ENCODE measurements around the gene THADA. TPM values are rescaled to one million over a fixed set of nuclear protein-coding genes. Genes with fewer than 3 reads are reported as not detected.
"Not testable (repeated sequence)": the region's sequence is repeated elsewhere in the genome, so short reads cannot be mapped to it uniquely, and the experiment has no call there.

The THADA gene
- total RNA-seq, 4 donors from 2014 or later, result 26.2 to 58.3 (median 29.7) TPM

DNA sequence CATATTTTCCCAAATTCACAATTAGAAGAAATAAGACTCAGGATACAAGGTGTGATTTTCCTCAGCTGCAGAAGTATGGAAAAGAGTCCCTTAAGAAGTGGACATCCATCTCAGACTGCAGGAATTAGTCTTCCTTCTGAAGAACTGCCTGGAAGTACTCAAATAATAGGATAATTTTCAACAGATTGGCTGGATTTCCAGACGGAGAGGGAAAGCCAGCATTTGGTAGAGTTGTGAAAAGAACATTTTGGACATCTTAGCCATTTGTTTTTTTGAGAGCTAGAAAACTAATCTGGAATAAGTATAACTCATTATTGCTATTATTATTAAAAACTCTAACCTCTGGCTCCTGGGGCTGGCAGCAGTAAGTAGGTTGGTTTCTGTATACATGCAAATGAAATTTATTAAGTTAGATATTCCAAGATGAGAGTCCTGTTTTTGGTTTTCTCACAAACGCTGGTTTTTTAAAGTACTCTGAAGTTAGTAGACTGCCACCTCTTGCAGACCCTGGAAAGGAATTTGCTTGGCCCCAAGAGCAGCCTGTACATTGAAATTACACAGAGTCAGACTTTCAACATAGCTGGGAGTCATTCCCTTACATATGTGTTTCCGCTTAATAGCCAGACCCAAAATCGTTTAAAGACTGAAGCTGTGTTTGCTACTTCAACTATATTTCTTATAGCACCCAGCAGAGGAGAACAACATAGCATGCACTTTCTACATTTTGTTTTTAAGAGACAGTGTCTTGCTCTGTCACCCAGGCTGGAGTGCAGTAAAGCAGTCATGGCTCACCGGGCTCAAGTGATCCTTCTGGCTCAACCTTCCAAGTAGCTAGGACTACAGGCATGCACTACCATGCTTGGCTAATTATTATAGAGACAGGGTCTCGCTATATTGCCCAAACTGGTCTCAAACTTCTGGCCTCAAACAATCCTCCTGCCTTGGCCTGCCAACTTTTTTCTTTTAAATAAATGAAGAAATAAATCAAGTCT lies 142.4 kb downstream of the THADA start:
- H3K36me3 ChIP-seq, result no peaks in the 10 kb centered on the region
- TF ChIP-seq, protein P1, sequence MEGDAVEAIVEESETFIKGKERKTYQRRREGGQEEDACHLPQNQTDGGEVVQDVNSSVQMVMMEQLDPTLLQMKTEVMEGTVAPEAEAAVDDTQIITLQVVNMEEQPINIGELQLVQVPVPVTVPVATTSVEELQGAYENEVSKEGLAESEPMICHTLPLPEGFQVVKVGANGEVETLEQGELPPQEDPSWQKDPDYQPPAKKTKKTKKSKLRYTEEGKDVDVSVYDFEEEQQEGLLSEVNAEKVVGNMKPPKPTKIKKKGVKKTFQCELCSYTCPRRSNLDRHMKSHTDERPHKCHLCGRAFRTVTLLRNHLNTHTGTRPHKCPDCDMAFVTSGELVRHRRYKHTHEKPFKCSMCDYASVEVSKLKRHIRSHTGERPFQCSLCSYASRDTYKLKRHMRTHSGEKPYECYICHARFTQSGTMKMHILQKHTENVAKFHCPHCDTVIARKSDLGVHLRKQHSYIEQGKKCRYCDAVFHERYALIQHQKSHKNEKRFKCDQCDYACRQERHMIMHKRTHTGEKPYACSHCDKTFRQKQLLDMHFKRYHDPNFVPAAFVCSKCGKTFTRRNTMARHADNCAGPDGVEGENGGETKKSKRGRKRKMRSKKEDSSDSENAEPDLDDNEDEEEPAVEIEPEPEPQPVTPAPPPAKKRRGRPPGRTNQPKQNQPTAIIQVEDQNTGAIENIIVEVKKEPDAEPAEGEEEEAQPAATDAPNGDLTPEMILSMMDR (IDR thresholded peaks at IDR 0.05), result no peak
- TF ChIP-seq EP300 (IDR thresholded peaks at IDR 0.05) (no peak), POLR2A (IDR thresholded peaks at IDR 0.05) (no peak), POLR2AphosphoS5 (IDR thresholded peaks at IDR 0.05) (no peak)
- H3K4me1 ChIP-seq, result peaks cover 58% of the 10 kb centered on the region
- no peaks in the 10 kb centered on the region for H3K9me3 ChIP-seq
- DNase-seq (ENCODE audit: low spot score in 2 of 2), result no peak
- WGBS, result 72% methylated on average over 6 of the region's 6 CpGs
- H3K27me3 ChIP-seq, result no peaks in the 10 kb centered on the region
- no peak overlapping the region for H3K4me3 ChIP-seq
- H3K27ac ChIP-seq, result no peak overlapping the region

DNA sequence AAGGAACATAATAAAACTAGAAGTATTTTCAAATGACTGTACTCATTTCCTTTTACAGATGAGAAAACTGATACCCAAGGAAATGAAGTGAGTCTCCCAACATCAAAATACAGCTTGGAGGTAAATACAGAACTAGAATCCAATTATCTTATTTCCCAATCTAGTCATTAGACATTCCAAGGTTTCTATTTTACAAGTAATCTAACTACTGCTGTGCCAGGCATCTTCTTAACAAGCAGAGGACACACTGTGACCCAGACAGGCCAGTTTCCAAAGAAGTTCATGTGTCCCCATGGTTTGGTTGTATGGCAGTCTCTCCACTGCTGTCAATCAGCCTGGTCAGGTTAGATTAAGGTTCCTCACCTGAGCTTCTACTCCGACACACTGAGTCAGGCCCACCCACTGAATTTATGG lies 143.5 kb downstream of the THADA start:
- H3K27ac ChIP-seq, result no peak overlapping the region
- DNase-seq (ENCODE audit: low spot score in 2 of 2), result no peak
- WGBS, result 41% methylated on average over 1 of the region's 1 CpG

DNA sequence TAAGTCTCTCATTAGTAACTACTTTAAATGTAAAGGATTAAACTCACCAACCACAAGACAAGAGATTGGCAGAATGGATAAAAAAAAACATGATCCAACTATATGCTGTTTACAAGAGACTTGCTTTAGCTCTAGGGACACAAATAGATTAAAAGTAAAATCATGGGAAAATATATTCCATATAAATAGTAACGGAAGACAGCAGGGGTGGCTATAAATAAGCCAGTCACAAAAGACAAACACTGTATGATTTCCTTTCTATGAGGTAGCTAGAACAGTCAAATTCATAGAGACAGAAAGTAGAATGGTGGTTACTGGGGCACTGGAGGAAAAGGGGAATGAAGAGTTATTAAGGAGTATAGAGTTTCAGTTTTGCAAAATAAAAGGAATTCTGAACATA lies 145.2 kb downstream of the THADA start:
- Histone ChIP-seq H3K27me3 (no peaks in the 10 kb centered on the region), H3K4me3 (no peak overlapping the region), H3K36me3 (no peaks in the 10 kb centered on the region), H3K9me3 (no peaks in the 10 kb centered on the region), H3K27ac (no peak overlapping the region), H3K4me1 (peaks cover 34% of the 10 kb centered on the region)
- TF ChIP-seq, protein P1 (IDR thresholded peaks at IDR 0.05), result no peak
- 86% methylated on average over 1 of the region's 1 CpG for WGBS
- no peak for DNase-seq (ENCODE audit: low spot score in 2 of 2)

More for the DNA sequence above, 143.5 kb downstream of the THADA start:
- Histone ChIP-seq H3K4me1 (peaks cover 49% of the 10 kb centered on the region), H3K9me3 (no peaks in the 10 kb centered on the region), H3K4me3 (no peak overlapping the region), H3K27me3 (no peaks in the 10 kb centered on the region), H3K36me3 (no peaks in the 10 kb centered on the region)
- TF ChIP-seq EP300 (IDR thresholded peaks at IDR 0.05) (no peak), POLR2A (IDR thresholded peaks at IDR 0.05) (no peak), POLR2AphosphoS5 (IDR thresholded peaks at IDR 0.05) (no peak)
- TF ChIP-seq, protein P1 (IDR thresholded peaks at IDR 0.05), result no peak

DNA sequence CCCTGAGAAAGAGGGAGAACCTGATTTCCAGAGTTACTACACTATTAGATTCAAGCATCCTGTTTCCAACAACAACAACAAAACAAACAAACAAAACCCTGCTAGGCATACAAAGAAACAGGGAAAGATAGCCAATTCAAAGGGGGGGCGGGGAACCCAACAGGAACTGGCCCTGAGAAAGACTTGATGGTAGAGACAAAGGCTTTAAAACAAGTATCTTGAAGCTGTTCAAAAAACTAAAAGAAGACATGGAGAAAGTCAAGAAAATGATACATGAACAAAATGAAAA lies 147.1 kb downstream of the THADA start:
- WGBS, result 65% methylated on average over 1 of the region's 1 CpG
- DNase-seq (ENCODE audit: low spot score in 2 of 2), result no peak
- Histone ChIP-seq H3K27me3 (no peaks in the 10 kb centered on the region), H3K4me3 (no peak overlapping the region), H3K4me1 (peaks cover 24% of the 10 kb centered on the region), H3K9me3 (no peaks in the 10 kb centered on the region), H3K27ac (no peak overlapping the region), H3K36me3 (no peaks in the 10 kb centered on the region)
- TF ChIP-seq EP300 (IDR thresholded peaks at IDR 0.05), result no peak
- TF ChIP-seq, protein P1 (IDR thresholded peaks at IDR 0.05), result no peak
- no peak for TF ChIP-seq POLR2AphosphoS5 (IDR thresholded peaks at IDR 0.05)
- TF ChIP-seq POLR2A (IDR thresholded peaks at IDR 0.05), result no peak

DNA sequence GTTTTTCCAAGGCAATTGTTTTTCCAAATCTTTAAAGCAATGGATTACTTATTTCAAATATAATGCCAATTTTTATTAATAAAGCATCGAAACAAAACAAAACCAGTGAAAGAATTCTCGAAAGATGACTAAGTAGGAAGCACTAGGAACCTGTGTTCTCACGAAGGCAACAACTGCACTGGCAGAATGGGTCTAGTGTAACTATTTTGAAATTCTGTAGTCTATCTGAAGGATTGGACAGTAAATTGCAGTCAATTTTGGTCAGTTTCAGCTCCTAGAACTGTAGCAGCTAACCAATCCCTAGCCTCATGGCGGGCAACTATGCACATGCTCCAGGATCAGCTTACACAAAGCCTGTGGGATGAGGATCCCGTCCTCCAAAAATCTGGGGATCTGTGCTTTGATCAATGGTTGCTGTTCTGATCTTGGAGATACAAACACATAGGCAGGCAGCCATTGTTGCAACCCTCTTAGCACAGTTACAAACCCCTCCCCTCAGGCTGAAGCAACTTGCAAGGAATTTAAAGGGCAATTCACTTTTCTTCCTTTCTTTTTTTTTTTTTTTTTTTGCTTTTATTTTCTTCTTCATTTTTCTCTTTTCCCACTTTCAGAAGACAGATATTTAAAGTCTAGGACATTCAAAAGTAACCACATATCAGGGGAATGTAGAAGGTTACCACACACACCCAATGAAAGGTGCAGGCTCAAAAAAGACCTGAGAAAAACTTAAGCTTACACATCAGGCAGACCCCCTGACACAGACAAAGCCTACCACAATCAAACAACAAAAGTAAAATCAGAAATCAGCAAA lies 147.6 kb downstream of the THADA start:
- Histone ChIP-seq H3K36me3 (no peaks in the 10 kb centered on the region), H3K9me3 (no peaks in the 10 kb centered on the region), H3K4me3 (no peak overlapping the region), H3K27ac (no peak overlapping the region), H3K27me3 (no peaks in the 10 kb centered on the region), H3K4me1 (peaks cover 21% of the 10 kb centered on the region)
- no peak for DNase-seq (ENCODE audit: low spot score in 2 of 2)
- no peak for TF ChIP-seq POLR2A (IDR thresholded peaks at IDR 0.05)
- TF ChIP-seq, protein P1 (IDR thresholded peaks at IDR 0.05), result no peak
- TF ChIP-seq EP300 (IDR thresholded peaks at IDR 0.05), result no peak
- TF ChIP-seq POLR2AphosphoS5 (IDR thresholded peaks at IDR 0.05), result no peak
- 89% methylated on average over 5 of the region's 5 CpGs for WGBS

DNA sequence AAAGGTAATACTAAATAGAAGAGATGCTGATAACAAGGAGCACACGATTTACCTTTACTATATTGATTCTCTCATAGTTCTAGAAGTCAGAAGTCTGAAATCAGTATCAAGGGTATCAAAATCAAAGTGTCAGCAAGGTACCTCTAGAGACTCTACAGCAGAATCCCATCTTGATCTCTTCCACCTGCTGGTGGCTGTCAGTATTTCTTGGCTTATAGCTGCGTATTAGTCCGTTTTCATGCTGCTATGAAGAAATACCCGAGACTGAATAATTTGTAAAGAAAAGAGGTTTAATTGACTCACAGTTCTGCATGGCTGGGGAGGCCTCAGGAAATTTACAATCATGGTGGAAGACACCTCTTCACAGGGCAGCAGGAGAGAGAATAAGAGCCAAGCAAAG lies 149.1 kb downstream of the THADA start:
- WGBS, result 89% methylated on average over 4 of the region's 4 CpGs
- not testable (repeated sequence) for H3K27me3 ChIP-seq

More for the DNA sequence above, 149.1 kb downstream of the THADA start:
- H3K27ac ChIP-seq; H3K4me3 ChIP-seq; H3K36me3 ChIP-seq; H3K4me1 ChIP-seq; DNase-seq (ENCODE audit: low spot score in 2 of 2); H3K9me3 ChIP-seq: not testable (repeated sequence)

Data from suprapubic skin (tissue), 4 donors.